GM12801 (cell line): ENCODE measurements around the gene TUFM.

Experiments
- TF ChIP-seq, protein P1 (sequence below): IDR thresholded peaks from one replicate; pipeline ENCODE4 v1.5.1; 2011; ENCODE audit warnings: control low read depth; ENCODE audit not compliant: insufficient read length; ENCODE audit errors: extremely low read depth

The TUFM gene

DNA sequence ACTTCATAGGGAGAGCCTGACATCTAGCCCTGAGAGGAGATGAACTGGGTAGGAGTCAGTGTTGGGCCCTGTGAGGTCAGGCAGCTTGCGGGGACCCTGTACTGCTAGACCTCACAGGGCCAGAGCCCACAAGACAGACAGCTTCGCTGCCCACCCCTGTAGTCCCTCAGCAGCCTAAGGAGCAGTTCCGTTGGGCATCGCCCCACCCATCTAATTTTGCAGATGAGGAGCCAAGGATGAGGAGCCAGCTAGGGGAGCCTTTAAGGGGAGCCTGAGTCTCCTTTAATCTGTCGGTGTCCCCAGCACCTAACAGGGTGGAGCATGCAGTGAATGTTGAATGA, 755 bp upstream of the TUFM start:
- TF ChIP-seq, protein P1, sequence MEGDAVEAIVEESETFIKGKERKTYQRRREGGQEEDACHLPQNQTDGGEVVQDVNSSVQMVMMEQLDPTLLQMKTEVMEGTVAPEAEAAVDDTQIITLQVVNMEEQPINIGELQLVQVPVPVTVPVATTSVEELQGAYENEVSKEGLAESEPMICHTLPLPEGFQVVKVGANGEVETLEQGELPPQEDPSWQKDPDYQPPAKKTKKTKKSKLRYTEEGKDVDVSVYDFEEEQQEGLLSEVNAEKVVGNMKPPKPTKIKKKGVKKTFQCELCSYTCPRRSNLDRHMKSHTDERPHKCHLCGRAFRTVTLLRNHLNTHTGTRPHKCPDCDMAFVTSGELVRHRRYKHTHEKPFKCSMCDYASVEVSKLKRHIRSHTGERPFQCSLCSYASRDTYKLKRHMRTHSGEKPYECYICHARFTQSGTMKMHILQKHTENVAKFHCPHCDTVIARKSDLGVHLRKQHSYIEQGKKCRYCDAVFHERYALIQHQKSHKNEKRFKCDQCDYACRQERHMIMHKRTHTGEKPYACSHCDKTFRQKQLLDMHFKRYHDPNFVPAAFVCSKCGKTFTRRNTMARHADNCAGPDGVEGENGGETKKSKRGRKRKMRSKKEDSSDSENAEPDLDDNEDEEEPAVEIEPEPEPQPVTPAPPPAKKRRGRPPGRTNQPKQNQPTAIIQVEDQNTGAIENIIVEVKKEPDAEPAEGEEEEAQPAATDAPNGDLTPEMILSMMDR = no peak

DNA sequence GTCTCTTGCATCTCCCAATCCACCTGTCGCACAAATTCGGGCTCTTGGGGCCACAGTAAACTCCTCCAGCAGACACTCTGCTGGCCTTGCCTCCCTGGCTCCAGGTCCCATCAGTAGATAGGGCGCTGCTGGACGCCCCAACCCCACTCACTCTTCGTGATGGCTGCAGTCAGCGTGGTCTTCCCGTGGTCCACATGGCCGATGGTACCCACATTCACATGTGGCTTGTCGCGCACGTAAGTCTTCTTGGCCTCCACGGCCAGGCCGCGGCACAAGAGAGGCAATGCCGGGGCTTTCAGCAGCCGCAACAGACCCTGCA, 428 bp downstream of the TUFM start:
- TF ChIP-seq, protein P1 = no peak

DNA sequence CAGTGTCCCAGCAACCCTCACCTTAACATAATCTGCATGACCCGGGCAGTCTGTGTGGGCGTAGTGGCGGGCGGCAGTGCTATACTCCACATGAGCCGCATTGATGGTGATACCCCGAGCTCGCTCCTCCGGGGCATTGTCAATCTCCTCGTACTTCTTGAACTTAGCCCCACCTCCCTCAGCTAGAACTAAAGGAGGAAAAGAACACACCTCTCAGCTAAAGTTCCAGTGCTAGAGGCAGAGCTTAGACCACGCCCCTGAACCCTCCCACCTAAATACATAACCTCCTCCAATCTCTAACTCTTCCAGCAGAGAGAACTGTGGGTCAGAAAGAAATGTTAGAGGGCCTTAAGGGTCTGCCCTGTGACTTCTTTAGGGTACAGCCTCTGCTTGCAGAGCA, 855 bp downstream of the TUFM start:
- TF ChIP-seq, protein P1 = no peak

DNA sequence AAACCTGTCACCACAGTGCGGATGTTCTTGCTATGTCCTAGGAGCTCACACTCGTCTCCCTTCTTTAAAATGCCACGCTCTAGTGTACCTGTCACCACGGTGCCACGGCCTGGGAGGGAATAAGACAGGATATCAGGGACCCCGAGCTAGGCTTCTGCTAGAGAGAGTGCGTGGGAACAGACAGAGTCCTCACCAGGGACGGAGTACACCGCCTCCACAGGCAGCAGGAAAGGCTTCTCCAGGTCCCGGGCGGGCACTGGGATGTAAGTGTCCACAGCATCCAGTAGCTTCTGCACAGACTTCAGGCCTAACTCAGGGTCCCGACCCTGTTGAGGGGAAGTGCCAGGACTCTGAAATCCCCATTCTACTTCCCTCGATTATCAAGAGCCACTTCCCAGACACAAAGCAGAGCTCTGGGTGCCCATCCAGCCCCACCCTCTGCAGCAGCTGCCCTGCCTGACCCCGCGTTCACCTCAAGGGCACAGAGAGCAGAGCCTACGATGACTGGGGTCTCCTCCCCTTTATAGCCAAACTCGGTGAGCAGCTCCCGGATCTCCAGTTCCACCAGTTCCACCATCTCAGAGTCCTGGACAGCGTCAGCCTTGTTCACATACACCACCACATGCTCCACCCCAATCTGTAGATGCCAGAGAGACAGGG, 1.8 kb downstream of the TUFM start:
- TF ChIP-seq, protein P1 = no peak

DNA sequence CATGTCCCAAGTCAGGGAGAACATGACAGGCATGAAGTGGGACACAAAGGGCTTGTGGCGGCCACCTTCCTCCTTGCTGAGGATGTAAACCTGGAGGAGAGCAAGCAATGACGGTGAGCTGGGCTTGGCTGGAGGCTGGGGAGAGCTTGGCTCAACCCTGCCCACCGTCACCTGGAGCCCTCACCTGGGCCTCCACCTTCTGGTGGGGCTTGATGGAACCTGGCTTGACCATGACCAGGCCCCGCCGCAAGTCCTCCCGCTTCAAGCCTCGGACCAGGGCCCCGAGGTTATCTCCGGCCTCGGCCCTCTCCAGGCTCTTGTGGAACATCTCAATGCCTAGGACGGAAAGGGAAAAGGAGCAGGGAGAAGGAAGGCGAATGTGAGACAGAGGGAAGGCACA, 2.4 kb downstream of the TUFM start:
- TF ChIP-seq, protein P1 = no peak

DNA sequence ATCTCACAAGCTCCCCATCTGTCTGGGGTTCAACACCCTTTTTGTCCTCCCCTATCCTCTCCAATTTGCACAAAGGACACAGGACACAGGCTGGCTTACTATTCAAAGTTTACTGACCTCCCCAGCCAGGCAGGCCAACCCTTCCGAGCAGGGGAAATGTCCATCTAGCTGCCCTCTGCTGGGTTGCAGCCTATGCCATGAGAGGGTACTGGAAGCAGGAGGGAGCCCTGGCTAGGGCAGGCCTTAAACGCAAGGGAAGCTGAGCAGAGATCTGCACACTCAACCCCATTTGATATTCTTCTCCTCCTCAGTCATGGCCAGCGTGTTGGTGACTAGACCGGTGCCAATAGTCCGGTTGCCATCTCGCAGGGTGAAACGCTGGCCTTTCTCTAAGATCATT, 3.5 kb downstream of the TUFM start:
- TF ChIP-seq, protein P1 = no peak

DNA sequence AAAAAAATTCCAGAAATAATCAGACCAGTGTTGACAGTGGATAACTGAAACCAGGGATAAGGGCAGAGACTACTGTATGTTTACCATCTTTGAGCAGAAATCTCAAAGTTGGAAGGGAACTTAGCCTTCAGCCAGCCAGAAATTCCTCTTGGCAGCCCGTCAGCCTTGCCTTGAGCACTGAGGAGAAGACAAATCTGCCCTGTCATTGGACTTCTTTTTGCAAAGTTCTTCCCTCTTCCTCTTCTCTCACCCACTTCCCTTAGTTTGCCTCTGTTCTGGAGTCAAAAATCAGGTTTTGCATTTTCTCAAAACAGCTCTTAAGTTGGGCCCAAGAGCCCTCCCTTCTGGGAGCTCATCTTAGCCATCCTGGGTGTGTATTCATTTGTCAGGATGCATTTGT, 6.2 kb downstream of the TUFM start:
- TF ChIP-seq, protein P1 = no peak
